Left renal pelvis (tissue), 4 donors: ENCODE data around the gene COL6A3. TPM values are rescaled to one million over a fixed set of nuclear protein-coding genes. Genes with fewer than 3 reads are reported as not detected.

Experiments
- DNase-seq, 4 donors: peaks; one replicate each; pipeline ENCODE4 v3.0.0-alpha.2; 2013; ENCODE audit warnings: low read depth in 4 of 4, low spot score in 3 of 4
- polyA plus RNA-seq, 4 donors: library from polyadenylated mRNA; unstranded; fragments of 120-200 nt; gene quantifications; one replicate each; pipeline ENCODE4 v1.2.1, GENCODE V29; 2013; ENCODE audit not compliant: insufficient read length in 4 of 4

COL6A3 gene
- polyA plus RNA-seq, 4 donors = 200 to 266 (median 254) TPM

GRCh38 chr2:237441605-237442274 is 27.8 kb upstream of the COL6A3 start:
- no peak for DNase-seq

DNA sequence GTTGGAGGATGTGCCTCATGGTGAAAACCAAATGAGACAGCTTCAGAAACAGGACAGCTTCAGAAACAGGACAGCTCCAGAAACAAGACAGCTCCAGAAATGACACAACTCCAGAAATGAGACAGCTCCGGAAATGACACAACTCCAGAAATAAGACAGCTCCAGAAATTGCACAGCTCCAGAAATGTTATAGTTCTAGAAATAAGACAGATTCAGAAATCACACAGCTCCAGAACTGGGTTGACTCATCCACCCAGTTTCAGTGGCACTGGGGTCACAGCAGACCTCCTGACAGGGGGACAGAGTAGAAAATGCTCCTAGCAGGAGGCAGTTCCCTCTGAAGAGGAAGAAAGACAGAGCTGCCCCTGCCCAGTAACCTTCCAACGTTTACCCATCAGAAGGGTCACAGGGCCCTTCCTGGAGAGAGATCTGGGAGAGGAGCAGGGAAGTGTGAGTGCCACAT is 26.9 kb upstream of the COL6A3 start:
- no peak for DNase-seq

- DNase-seq = no peak
Observed at GRCh38 chr2:237438080-237438940, 24.3 kb upstream of the COL6A3 start.

GRCh38 chr2:237437566-237437965 is 23.6 kb upstream of the COL6A3 start:
- DNase-seq = no peak

DNA sequence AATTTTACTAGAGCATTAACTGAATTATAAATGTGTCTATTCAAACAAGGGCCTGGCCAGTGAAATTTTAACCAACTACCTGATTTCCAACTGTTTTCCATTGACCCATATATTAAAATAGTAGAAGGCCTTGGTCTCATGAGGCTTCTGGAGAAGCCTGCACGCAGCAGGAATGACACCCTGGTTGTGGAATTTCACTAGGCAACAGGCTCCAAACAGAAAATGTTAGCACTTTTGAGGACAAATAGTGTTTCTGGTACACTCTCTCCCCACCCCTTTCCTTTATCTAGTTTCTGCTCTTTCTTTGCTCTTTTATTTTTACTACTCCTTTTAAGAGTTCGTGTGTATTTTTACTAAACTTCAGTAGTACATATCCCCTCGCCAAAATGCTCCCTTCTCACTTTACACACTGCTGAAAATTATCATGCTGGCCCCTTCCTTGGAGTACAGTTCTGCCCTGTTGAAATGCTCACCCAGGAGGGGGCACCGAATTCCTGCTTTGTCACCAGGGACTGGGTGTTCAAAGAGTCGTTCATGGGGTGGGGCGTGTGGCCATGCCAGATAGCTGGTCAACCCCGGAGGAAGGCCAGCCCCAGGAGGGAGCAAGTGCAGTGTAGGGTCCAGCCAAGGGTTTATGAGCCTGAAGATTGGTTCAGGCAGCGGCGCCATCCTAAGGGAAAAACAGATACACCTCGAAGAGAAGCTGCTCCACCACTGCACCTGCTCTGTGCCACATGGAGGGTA is 22.1 kb upstream of the COL6A3 start:
- no peak for DNase-seq

DNA sequence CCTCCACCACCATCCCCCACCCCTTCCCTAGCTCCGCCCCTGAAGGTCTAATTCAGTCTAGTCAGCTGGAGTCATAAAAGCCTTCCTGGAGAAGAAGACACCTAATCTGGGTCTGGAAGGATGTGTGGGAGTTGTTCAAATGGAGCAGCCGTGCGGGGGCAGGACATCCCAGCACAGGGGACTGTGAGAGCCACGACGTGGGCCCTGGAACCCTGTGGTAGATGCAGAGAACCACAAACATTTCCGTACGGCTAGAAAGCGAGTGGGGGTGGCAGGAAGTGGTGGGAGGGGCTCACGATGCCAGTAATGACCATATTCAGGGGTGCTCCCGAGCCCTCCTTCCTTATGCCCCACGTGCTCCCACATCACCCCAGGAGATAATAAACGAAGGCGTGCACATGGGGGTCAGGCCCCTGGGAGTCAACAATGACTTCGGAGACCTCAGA is 20.9 kb upstream of the COL6A3 start:
- no peak for DNase-seq

GRCh38 chr2:237433920-237434676 is 20.1 kb upstream of the COL6A3 start:
- no peak for DNase-seq

DNA sequence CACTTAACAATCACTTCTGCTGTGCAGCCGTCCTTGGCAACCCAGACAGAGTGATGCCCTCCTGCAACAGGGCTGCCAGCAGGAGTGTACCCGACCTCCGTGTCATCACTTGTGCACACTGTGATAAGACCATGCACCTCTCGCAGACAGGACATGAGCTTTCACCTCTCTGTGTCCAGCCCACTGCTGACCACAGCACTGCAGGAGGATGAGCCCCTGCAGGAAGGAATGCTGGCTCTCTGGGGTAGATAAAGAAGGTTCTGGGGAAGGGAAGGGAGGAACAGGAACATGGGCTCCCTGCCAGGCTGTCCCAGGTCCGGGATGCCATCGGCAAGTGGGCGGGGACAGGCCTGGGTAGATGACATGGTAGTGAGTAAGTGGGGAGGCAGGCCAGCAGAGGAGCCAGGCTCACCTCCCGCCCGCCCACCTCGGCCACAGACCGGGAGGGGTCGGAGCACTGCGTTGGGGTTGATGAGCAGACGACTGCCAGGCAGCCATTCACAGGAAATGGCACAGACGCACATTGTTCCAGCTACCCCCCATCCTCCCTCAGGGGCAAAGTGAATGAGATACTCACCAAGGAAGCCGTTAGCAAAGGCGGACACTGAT is 18.6 kb upstream of the COL6A3 start:
- DNase-seq = no peak

DNA sequence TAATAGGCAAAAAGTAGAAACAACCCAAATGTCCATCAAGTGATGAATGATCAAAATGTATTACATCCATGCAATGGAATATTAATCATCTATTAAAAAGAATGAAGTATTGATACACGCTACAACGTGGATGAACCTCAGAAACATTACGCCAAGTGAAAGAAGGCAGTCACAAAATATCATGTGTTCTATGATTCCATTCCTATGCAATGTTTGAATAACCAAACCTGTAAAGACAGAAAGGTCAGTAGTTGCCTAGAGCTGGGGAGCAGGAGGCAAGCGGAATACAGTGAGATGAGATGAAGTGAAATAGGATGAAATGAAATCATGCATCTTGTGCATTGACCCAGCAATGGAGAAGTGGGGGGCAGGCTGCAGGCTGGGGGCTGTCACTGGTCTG is 17.9 kb upstream of the COL6A3 start:
- no peak for DNase-seq

GRCh38 chr2:237431372-237431771 is 17.4 kb upstream of the COL6A3 start:
- no peak for DNase-seq

DNA sequence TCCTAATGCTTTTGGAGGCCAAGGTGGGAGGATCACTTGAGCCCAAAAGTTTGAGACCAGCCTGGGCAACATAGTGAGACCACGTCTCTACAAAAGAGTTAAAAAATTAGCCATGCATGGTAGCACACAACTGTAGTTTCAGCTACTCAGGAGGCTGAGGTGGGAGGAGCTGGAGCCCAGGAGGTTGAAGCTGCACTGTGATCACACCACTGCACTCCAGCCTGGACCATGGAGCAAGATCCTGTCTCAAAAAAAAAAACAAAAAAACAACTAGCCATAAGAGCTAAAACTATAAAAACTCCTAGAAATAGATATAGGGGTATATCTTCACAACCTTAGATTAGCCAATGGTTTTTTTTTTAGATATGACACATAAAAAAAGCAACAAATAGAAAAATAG is 16.9 kb upstream of the COL6A3 start:
- DNase-seq = no peak

DNA sequence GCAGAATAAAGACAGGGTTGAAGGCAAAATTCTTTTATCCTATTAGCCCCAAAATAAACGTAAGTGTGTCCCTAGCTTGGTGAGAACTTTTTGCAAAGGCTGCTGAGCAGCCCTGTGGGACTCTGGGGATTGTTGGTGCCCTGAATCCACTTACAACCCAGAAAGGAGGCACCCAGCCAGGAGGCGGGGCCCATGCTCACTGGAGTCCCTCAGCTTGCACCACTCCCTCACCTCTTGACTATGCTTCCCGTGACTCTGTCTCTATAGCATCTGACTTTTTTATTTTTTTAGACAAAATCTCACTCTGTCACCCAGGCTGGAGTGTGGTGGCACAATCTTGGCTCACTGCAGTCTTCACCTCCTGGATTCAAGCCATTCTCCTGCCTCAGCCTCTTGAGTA is 15.8 kb upstream of the COL6A3 start:
- no peak for DNase-seq

DNA sequence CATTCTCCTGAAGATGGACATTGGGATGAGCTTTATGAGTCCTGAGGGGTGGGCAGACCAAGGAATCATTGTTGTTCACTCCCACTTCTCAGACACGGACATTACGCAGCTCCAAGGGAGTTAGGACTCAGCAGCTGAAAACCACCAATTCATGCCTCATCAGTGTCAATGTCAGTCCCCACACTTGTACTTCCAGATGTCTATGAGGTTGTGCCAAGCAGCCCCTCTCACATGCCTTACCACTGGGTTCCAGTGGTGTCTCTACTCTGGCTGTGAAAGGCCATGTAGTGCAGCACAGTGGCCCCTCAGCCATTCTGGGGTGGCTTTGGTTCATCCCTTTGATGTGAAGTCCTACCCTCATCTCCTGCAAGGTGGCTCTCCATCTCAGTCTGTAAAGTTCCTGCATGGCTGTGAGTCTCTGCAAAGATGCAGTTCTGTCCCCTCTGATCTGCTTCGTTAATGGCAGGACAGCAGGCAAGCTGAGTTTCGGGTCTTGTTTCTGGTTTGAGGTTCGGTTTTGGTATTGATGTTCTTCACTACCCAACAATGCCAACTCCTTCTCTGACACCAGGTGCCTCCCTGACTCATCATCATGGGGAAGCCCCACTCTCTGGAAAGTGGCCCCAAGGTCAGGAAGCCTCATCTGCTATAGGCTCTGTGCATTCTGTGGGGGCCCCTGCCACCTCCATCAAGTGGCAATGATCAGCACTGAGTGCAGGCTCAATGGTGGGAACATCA is 14.0 kb upstream of the COL6A3 start:
- DNase-seq = no peak

DNA sequence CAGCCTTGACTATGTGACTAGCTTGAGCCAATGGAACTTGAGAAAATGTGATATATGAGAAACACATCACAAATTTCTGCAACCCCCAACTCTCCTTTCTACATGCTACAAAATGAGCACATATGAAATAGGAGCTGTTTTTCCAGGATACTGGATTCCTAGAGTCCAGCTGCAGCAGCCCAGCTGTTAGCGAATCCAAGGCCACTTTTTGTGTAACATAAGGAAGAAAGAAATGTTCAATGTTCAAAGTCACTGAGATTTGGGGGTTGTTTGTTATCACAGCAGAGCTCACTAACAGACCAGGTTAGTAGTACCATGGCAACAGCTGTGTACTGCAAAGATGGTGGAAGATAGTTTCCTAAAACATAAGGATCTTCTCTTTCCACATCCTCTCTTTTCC is 12.6 kb upstream of the COL6A3 start:
- no peak for DNase-seq

DNA sequence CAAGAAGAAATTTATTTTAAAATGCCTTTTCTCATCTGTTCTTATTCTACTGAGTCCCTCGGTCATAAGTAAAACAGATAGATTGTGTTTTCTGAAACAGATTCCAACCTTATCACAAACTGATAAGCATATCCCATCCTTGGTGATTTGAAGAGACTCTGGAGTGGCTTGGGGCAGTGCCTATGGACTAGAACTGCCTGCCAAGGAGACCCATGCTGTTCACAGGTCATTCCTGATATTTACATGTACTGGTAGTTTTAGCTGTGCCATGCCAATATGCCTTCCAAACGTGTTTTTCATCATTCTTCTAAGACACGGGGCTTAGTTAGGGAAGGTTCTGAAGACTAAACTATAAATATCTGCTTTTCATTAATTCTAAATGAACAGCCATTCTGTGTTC is 11.4 kb upstream of the COL6A3 start:
- no peak for DNase-seq

DNA sequence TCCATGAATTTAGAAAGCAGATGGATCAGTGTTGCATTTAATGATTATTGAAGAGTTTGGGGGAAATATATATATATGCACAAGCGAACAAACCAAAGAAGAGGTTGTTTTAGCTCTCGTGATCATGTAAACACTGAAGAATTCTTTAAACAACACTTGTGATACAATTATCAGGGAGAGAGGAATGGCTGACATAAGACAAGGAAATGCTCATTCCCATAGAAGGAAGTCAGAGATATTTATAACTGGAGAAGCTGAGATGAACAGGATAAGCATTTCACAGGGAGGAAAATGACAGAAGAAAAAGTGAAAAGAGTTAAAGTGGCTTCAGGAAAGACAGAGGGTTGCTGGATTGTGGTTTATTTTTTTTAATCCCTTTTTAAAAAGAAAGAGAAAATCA is 10.6 kb upstream of the COL6A3 start:
- DNase-seq = no peak

GRCh38 chr2:237423891-237424290 is 9.9 kb upstream of the COL6A3 start:
- DNase-seq = no peak

DNA sequence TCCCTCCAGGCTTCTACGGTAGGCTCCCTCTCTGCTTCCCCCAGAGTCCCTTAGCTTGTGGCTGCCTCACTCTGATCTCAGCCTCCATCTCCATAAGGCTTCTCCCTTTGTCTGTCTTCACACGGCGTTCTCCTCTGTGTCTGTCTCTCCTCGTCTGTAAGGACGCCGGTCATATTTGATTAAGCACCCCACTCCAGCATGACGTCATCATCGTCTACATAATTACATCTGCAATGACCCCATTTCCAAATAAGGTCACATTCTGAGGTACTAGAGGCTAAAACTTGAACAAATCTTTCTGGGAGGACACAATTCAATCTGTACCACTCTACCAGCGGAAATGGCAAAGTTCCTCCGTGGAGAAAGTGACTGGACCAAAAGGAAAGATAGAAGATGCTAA is 8.3 kb upstream of the COL6A3 start:
- no peak for DNase-seq

GRCh38 chr2:237421542-237422116 is 7.7 kb upstream of the COL6A3 start:
- DNase-seq = peak in 3 of 4 donors; percentile 67 to 78 (median 74)
